HG03196 (cell line): Measurements from ENCODE around the gene GATAD1.
A peak's percentile ranks its signal among the peaks of the same experiment; 100 is the strongest.
"Not testable (repeated sequence)": the region's sequence is repeated elsewhere in the genome, so short reads cannot be mapped to it uniquely, and the experiment has no call there.

ENCODE experiments used
- ATAC-seq: cut with Tn5 transposase; IDR thresholded peaks from one replicate; pipeline ENCODE4 v1.9.1; 2021; ENCODE audit not compliant: unreplicated experiment

GATAD1 gene

GRCh38 chr7:92436612-92437445 lies 10.5 kb upstream of the GATAD1 start:
- no peak for ATAC-seq

- ATAC-seq, result no peak
Measured at GRCh38 chr7:92437956-92438491, 9.3 kb upstream of the GATAD1 start.

- ATAC-seq, result not testable (repeated sequence)
Measured at GRCh38 chr7:92442720-92443119, 4.6 kb upstream of the GATAD1 start.

GRCh38 chr7:92446869-92447344 lies 375 bp upstream of the GATAD1 start:
- no peak for ATAC-seq

GRCh38 chr7:92448205-92448747 lies 994 bp downstream of the GATAD1 start:
- peak; percentile 39 for ATAC-seq

- ATAC-seq, result no peak
Measured at GRCh38 chr7:92451645-92452044, 4.4 kb downstream of the GATAD1 start.

- ATAC-seq, result no peak
Measured at GRCh38 chr7:92456236-92456635, 9.0 kb downstream of the GATAD1 start.

GRCh38 chr7:92460109-92460508 lies 12.8 kb downstream of the GATAD1 start:
- ATAC-seq, result no peak

- ATAC-seq, result no peak
Measured at GRCh38 chr7:92460510-92460909, 13.2 kb downstream of the GATAD1 start.

- ATAC-seq, result no peak
Measured at GRCh38 chr7:92461027-92462003, 14.0 kb downstream of the GATAD1 start.

- no peak for ATAC-seq
Measured at GRCh38 chr7:92462560-92462959, 15.3 kb downstream of the GATAD1 start.

GRCh38 chr7:92464515-92464914 lies 17.2 kb downstream of the GATAD1 start:
- no peak for ATAC-seq

GRCh38 chr7:92466682-92467081 lies 19.4 kb downstream of the GATAD1 start:
- ATAC-seq, result no peak

GRCh38 chr7:92468589-92468988 lies 21.3 kb downstream of the GATAD1 start:
- ATAC-seq, result not testable (repeated sequence)

- ATAC-seq, result not testable (repeated sequence)
Measured at GRCh38 chr7:92473989-92474388, 26.7 kb downstream of the GATAD1 start.

GRCh38 chr7:92475261-92475770 lies 28.0 kb downstream of the GATAD1 start:
- ATAC-seq, result not testable (repeated sequence)

GRCh38 chr7:92475851-92476590 lies 28.7 kb downstream of the GATAD1 start:
- ATAC-seq, result not testable (repeated sequence)

GRCh38 chr7:92477681-92478080 lies 30.4 kb downstream of the GATAD1 start, which contains the start of gene ERVW-1:
Gene ERVW-1 (minus strand): TSS chr7:92477946. CDS start chr7:92470381, 7,565 bp downstream.
- not testable (repeated sequence) for ATAC-seq

GRCh38 chr7:92478095-92478494 lies 30.8 kb downstream of the GATAD1 start:
- no peak for ATAC-seq

GRCh38 chr7:92478711-92479110 lies 31.4 kb downstream of the GATAD1 start:
- no peak for ATAC-seq
